WTC11 (cell line): Measurements from ENCODE around the gene SLCO2A1. TPM values are rescaled to one million over a fixed set of nuclear protein-coding genes. Genes with fewer than 3 reads are reported as not detected.

Source experiments
- ATAC-seq: fragments of 200-7000 bp; cut with Tn5 transposase; 2 replicates; pipeline ENCODE4 v1.10.0; 2021; ENCODE audit warnings: mild to moderate bottlenecking, moderate library complexity
- CTCF ChIA-PET: fragments of 300-600 bp; sonication (Branson Sonifier 250); formaldehyde crosslinking; loops from one replicate; lab custom pipeline; 2021; ENCODE audit warnings: antibody characterized with exemption; lab: Charles Lee
- POLR2A ChIA-PET: fragments of 350-600 bp; sonication (Branson Sonifier 250); formaldehyde crosslinking; loops from one replicate; lab custom pipeline; 2021; ENCODE audit warnings: antibody characterized with exemption; lab: Charles Lee
- DNase-seq: peaks from one replicate; pipeline ENCODE4 v3.0.0; 2021; ENCODE audit warnings: low spot score
- H3K27ac Mint-ChIP-seq: 2 replicates; pipeline ENCODE4 v1.8.0; 2021; ENCODE audit warnings: mixed read lengths
- H3K27me3 Mint-ChIP-seq: 2 replicates; pipeline ENCODE4 v1.8.0; 2021; ENCODE audit warnings: low read depth, mild to moderate bottlenecking, moderate library complexity, mixed read lengths
- H3K36me3 Mint-ChIP-seq: 2 replicates; pipeline ENCODE4 v1.8.0; 2021; ENCODE audit warnings: mixed read lengths
- H3K4me1 Mint-ChIP-seq: 2 replicates; pipeline ENCODE4 v1.8.0; 2022; ENCODE audit warnings: mixed read lengths
- H3K4me3 Mint-ChIP-seq: 2 replicates; pipeline ENCODE4 v1.8.0; 2021; ENCODE audit warnings: mild to moderate bottlenecking, moderate library complexity, mixed read lengths
- H3K9me3 Mint-ChIP-seq: 2 replicates; pipeline ENCODE4 v1.8.0; 2021; ENCODE audit warnings: mixed read lengths
- ATF1 ChIP-seq: sonication (generic); formaldehyde crosslinking; IDR thresholded peaks from 2 replicates; pipeline ENCODE4 v1.8.1; 2023; ENCODE audit warnings: mild to moderate bottlenecking, moderate library complexity, missing genetic modification reagents
- CBFB ChIP-seq: sonication (generic); formaldehyde crosslinking; IDR thresholded peaks from 2 replicates; pipeline ENCODE4 v1.8.1; 2022; ENCODE audit warnings: mild to moderate bottlenecking, low read depth, missing genetic modification reagents
- ERG ChIP-seq: fragments of 250-450 bp; sonication (Bioruptor Pico); IDR thresholded peaks from 2 replicates; pipeline ENCODE4 v1.8.0; 2021; ENCODE audit warnings: mild to moderate bottlenecking
- GABPB1 ChIP-seq: sonication (generic); formaldehyde crosslinking; IDR thresholded peaks from 2 replicates; pipeline ENCODE4 v1.8.1; 2023; ENCODE audit warnings: mild to moderate bottlenecking, missing genetic modification reagents
- IRF1 ChIP-seq: sonication (generic); formaldehyde crosslinking; IDR thresholded peaks from 2 replicates; pipeline ENCODE4 v1.8.0; 2023; ENCODE audit warnings: missing genetic modification reagents
- MAX ChIP-seq: sonication (generic); formaldehyde crosslinking; IDR thresholded peaks from 2 replicates; pipeline ENCODE4 v1.8.0; 2022; ENCODE audit warnings: mild to moderate bottlenecking, missing genetic modification reagents
- MLX ChIP-seq: sonication (generic); formaldehyde crosslinking; IDR thresholded peaks from 2 replicates; pipeline ENCODE4 v1.8.1; 2023; ENCODE audit warnings: mild to moderate bottlenecking, missing genetic modification reagents, moderate library complexity
- NR3C1 ChIP-seq: sonication (generic); formaldehyde crosslinking; conservative IDR thresholded peaks from 2 replicates; pipeline ENCODE4 v1.8.1; 2023; ENCODE audit warnings: low read depth, mild to moderate bottlenecking, missing genetic modification reagents
- OVOL2 ChIP-seq: fragments of 250-450 bp; sonication (Bioruptor Pico); IDR thresholded peaks from 2 replicates; pipeline ENCODE4 v1.9.0; 2021; ENCODE audit warnings: mild to moderate bottlenecking, borderline replicate concordance
- SMAD4 ChIP-seq: sonication (generic); formaldehyde crosslinking; IDR thresholded peaks from 2 replicates; pipeline ENCODE4 v1.8.0; 2022; ENCODE audit warnings: mild to moderate bottlenecking, missing genetic modification reagents
- ZNF396 ChIP-seq: fragments of 250-450 bp; sonication (Bioruptor Pico); IDR thresholded peaks from 2 replicates; pipeline ENCODE4 v1.8.0; 2021; ENCODE audit warnings: mild to moderate bottlenecking, moderate library complexity, borderline replicate concordance
- ZNF416 ChIP-seq: fragments of 250-450 bp; sonication (Bioruptor Pico); IDR thresholded peaks from 2 replicates; pipeline ENCODE4 v1.9.0; 2021; ENCODE audit warnings: mild to moderate bottlenecking, inconsistent platforms
- total RNA-seq: library from RNA; stranded (reverse); gene quantifications from 3 replicates; pipeline ENCODE4 v1.2.3, GENCODE V29; 2021
- TF ChIP-seq, protein P1 (sequence below): sonication (generic); formaldehyde crosslinking; IDR thresholded peaks from 2 replicates; pipeline ENCODE4 v1.8.1; 2023; ENCODE audit warnings: mild to moderate bottlenecking, missing genetic modification reagents
- TF ChIP-seq, protein P2 (sequence below): sonication (generic); formaldehyde crosslinking; conservative IDR thresholded peaks from 2 replicates; pipeline ENCODE4 v1.8.1; 2023; ENCODE audit warnings: mild to moderate bottlenecking, low read depth, missing genetic modification reagents, moderate library complexity
- TF ChIP-seq, protein P3 (sequence below): sonication (generic); formaldehyde crosslinking; IDR thresholded peaks from 2 replicates; pipeline ENCODE4 v1.8.1; 2023; ENCODE audit warnings: mild to moderate bottlenecking, missing genetic modification reagents, moderate library complexity
- TF ChIP-seq, protein P4 (sequence below): sonication (generic); formaldehyde crosslinking; IDR thresholded peaks from 2 replicates; pipeline ENCODE4 v1.8.1; 2023; ENCODE audit warnings: mild to moderate bottlenecking, missing genetic modification reagents
- TF ChIP-seq, protein P5 (sequence below): sonication (generic); formaldehyde crosslinking; IDR thresholded peaks from 2 replicates; pipeline ENCODE4 v1.8.1; 2022; ENCODE audit warnings: low read depth, missing genetic modification reagents, borderline replicate concordance
- TF ChIP-seq, protein P6 (sequence below): fragments of 250-450 bp; sonication (Bioruptor Pico); IDR thresholded peaks from 2 replicates; pipeline ENCODE4 v1.9.0; 2021; ENCODE audit warnings: moderate library complexity, mild to moderate bottlenecking, inconsistent platforms, borderline replicate concordance

Gene SLCO2A1
- total RNA-seq, 1 experiment from 2014 or later, result 3.3 TPM

GRCh38 chr3:133891662-133892378 lies 137.9 kb downstream of the SLCO2A1 start (continued):
- no peak for TF ChIP-seq CBFB (CRISPR knock-in tag)
- TF ChIP-seq, protein P1, sequence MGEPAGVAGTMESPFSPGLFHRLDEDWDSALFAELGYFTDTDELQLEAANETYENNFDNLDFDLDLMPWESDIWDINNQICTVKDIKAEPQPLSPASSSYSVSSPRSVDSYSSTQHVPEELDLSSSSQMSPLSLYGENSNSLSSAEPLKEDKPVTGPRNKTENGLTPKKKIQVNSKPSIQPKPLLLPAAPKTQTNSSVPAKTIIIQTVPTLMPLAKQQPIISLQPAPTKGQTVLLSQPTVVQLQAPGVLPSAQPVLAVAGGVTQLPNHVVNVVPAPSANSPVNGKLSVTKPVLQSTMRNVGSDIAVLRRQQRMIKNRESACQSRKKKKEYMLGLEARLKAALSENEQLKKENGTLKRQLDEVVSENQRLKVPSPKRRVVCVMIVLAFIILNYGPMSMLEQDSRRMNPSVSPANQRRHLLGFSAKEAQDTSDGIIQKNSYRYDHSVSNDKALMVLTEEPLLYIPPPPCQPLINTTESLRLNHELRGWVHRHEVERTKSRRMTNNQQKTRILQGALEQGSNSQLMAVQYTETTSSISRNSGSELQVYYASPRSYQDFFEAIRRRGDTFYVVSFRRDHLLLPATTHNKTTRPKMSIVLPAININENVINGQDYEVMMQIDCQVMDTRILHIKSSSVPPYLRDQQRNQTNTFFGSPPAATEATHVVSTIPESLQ (CRISPR knock-in tag), result no peak
- TF ChIP-seq, protein P2, sequence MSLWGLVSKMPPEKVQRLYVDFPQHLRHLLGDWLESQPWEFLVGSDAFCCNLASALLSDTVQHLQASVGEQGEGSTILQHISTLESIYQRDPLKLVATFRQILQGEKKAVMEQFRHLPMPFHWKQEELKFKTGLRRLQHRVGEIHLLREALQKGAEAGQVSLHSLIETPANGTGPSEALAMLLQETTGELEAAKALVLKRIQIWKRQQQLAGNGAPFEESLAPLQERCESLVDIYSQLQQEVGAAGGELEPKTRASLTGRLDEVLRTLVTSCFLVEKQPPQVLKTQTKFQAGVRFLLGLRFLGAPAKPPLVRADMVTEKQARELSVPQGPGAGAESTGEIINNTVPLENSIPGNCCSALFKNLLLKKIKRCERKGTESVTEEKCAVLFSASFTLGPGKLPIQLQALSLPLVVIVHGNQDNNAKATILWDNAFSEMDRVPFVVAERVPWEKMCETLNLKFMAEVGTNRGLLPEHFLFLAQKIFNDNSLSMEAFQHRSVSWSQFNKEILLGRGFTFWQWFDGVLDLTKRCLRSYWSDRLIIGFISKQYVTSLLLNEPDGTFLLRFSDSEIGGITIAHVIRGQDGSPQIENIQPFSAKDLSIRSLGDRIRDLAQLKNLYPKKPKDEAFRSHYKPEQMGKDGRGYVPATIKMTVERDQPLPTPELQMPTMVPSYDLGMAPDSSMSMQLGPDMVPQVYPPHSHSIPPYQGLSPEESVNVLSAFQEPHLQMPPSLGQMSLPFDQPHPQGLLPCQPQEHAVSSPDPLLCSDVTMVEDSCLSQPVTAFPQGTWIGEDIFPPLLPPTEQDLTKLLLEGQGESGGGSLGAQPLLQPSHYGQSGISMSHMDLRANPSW (CRISPR knock-in tag), result no peak
- no peak for TF ChIP-seq NR3C1 (CRISPR knock-in tag)
- TF ChIP-seq ZNF396 (CRISPR knock-in tag), result no peak
- TF ChIP-seq, protein P3, sequence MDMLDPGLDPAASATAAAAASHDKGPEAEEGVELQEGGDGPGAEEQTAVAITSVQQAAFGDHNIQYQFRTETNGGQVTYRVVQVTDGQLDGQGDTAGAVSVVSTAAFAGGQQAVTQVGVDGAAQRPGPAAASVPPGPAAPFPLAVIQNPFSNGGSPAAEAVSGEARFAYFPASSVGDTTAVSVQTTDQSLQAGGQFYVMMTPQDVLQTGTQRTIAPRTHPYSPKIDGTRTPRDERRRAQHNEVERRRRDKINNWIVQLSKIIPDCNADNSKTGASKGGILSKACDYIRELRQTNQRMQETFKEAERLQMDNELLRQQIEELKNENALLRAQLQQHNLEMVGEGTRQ, result no peak
- TF ChIP-seq MAX, result no peak
- no peak for TF ChIP-seq ATF1 (CRISPR knock-in tag)
- TF ChIP-seq, protein P4, sequence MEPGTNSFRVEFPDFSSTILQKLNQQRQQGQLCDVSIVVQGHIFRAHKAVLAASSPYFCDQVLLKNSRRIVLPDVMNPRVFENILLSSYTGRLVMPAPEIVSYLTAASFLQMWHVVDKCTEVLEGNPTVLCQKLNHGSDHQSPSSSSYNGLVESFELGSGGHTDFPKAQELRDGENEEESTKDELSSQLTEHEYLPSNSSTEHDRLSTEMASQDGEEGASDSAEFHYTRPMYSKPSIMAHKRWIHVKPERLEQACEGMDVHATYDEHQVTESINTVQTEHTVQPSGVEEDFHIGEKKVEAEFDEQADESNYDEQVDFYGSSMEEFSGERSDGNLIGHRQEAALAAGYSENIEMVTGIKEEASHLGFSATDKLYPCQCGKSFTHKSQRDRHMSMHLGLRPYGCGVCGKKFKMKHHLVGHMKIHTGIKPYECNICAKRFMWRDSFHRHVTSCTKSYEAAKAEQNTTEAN (CRISPR knock-in tag), result no peak
- no peak for TF ChIP-seq OVOL2
- TF ChIP-seq ZNF416 (CRISPR knock-in tag), result no peak
- TF ChIP-seq SMAD4, result no peak

GRCh38 chr3:133890972-133891644 lies 138.6 kb downstream of the SLCO2A1 start:
- Mint-ChIP-seq H3K27me3 (peaks cover 27% of the 10 kb centered on the region), H3K4me1 (peaks cover 26% of the 10 kb centered on the region), H3K36me3 (no peaks in the 10 kb centered on the region), H3K9me3 (no peaks in the 10 kb centered on the region), H3K27ac (no peak overlapping the region), H3K4me3 (no peak overlapping the region)
- no peak for ATAC-seq
- POLR2A ChIA-PET, result no interaction called here
- CTCF ChIA-PET, result no interaction called here
- no peak for DNase-seq
- TF ChIP-seq ERG (CRISPR knock-in tag), result no peak
- no peak for TF ChIP-seq IRF1
- TF ChIP-seq, protein P5, sequence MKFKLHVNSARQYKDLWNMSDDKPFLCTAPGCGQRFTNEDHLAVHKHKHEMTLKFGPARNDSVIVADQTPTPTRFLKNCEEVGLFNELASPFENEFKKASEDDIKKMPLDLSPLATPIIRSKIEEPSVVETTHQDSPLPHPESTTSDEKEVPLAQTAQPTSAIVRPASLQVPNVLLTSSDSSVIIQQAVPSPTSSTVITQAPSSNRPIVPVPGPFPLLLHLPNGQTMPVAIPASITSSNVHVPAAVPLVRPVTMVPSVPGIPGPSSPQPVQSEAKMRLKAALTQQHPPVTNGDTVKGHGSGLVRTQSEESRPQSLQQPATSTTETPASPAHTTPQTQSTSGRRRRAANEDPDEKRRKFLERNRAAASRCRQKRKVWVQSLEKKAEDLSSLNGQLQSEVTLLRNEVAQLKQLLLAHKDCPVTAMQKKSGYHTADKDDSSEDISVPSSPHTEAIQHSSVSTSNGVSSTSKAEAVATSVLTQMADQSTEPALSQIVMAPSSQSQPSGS (CRISPR knock-in tag), result no peak
- no peak for TF ChIP-seq MLX (CRISPR knock-in tag)
- TF ChIP-seq GABPB1 (CRISPR knock-in tag), result no peak
- TF ChIP-seq, protein P6, sequence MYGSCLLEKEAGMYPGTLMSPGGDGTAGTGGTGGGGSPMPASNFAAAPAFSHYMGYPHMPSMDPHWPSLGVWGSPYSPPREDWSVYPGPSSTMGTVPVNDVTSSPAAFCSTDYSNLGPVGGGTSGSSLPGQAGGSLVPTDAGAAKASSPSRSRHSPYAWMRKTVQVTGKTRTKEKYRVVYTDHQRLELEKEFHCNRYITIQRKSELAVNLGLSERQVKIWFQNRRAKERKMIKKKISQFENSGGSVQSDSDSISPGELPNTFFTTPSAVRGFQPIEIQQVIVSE (CRISPR knock-in tag), result no peak
